Muscle layer of colon (tissue), 2 donors: ENCODE results near the gene PDXK.

Source experiments
- H3K27ac ChIP-seq: one replicate; pipeline ENCODE4 v1.7.0; 2013; ENCODE audit warnings: low read depth, mild to moderate bottlenecking, low read length, moderate library complexity
- H3K27me3 ChIP-seq, 2 donors: one replicate each; pipeline ENCODE4 v1.7.0; 2013; ENCODE audit warnings: low read length in 2 of 2, mild to moderate bottlenecking in 2 of 2; ENCODE audit not compliant: insufficient read depth in 2 of 2, control insufficient read depth in 1 of 2
- H3K36me3 ChIP-seq: one replicate; pipeline ENCODE4 v1.7.0; 2013; ENCODE audit warnings: mild to moderate bottlenecking, low read length; ENCODE audit not compliant: insufficient read depth
- H3K4me1 ChIP-seq: one replicate; pipeline ENCODE4 v1.7.0; 2013; ENCODE audit warnings: mild to moderate bottlenecking, low read length; ENCODE audit not compliant: insufficient read depth
- H3K4me3 ChIP-seq, 2 donors: one replicate each; pipeline ENCODE4 v1.7.0; 2013; ENCODE audit warnings: low read length in 2 of 2, low read depth in 1 of 2, mild to moderate bottlenecking in 1 of 2, moderate library complexity in 1 of 2
- H3K9ac ChIP-seq: one replicate; pipeline ENCODE4 v1.7.0; 2013; ENCODE audit warnings: low read length
- H3K9me3 ChIP-seq: one replicate; pipeline ENCODE4 v1.7.0; 2013; ENCODE audit warnings: mild to moderate bottlenecking, low read length
- donor health status: abdominal sarcoma.
- donor health status: Adenocarcinoma of cecum.

The PDXK gene

GRCh38 chr21:43800124-43800523 is 81.2 kb downstream of the PDXK start:
- H3K4me3 ChIP-seq, result no peak overlapping the region
- H3K9ac ChIP-seq, result no peak overlapping the region
- no peaks in the 10 kb centered on the region for H3K4me1 ChIP-seq
- no peaks in the 10 kb centered on the region for H3K9me3 ChIP-seq
- no peak overlapping the region for H3K27ac ChIP-seq
- peaks cover 64% of the 10 kb centered on the region for H3K36me3 ChIP-seq
- no peaks in the 10 kb centered on the region for H3K27me3 ChIP-seq

GRCh38 chr21:43800566-43800965 is 81.6 kb downstream of the PDXK start:
- H3K4me3 ChIP-seq, result no peak overlapping the region
- H3K4me1 ChIP-seq, result no peaks in the 10 kb centered on the region
- peaks cover 60% of the 10 kb centered on the region for H3K36me3 ChIP-seq
- no peaks in the 10 kb centered on the region for H3K27me3 ChIP-seq
- H3K9me3 ChIP-seq, result no peaks in the 10 kb centered on the region
- H3K9ac ChIP-seq, result no peak overlapping the region
- no peak overlapping the region for H3K27ac ChIP-seq

GRCh38 chr21:43801006-43801783 is 82.3 kb downstream of the PDXK start:
- Histone ChIP-seq H3K4me1 (no peaks in the 10 kb centered on the region), H3K27me3 (no peaks in the 10 kb centered on the region), H3K36me3 (peaks cover 59% of the 10 kb centered on the region), H3K4me3 (no peak overlapping the region), H3K27ac (no peak overlapping the region), H3K9me3 (no peaks in the 10 kb centered on the region), H3K9ac (no peak overlapping the region)

- Histone ChIP-seq H3K9me3 (no peaks in the 10 kb centered on the region), H3K27me3 (no peaks in the 10 kb centered on the region), H3K36me3 (peaks cover 45% of the 10 kb centered on the region), H3K4me3 (no peak overlapping the region), H3K27ac (no peak overlapping the region), H3K9ac (no peak overlapping the region), H3K4me1 (no peaks in the 10 kb centered on the region)
These were observed 83.9 kb downstream of the PDXK start for GRCh38 chr21:43802713-43803313.

GRCh38 chr21:43803558-43804300 is 84.8 kb downstream of the PDXK start:
- Histone ChIP-seq H3K36me3 (peaks cover 36% of the 10 kb centered on the region), H3K27me3 (no peaks in the 10 kb centered on the region), H3K27ac (no peak overlapping the region), H3K4me3 (no peak overlapping the region), H3K9me3 (no peaks in the 10 kb centered on the region), H3K9ac (no peak overlapping the region), H3K4me1 (no peaks in the 10 kb centered on the region)

- Histone ChIP-seq H3K27me3 (no peaks in the 10 kb centered on the region), H3K36me3 (peaks cover 24% of the 10 kb centered on the region), H3K9ac (no peak overlapping the region), H3K9me3 (no peaks in the 10 kb centered on the region), H3K27ac (no peak overlapping the region), H3K4me1 (peaks cover under 1% of the 10 kb centered on the region), H3K4me3 (no peak overlapping the region)
These were observed 86.4 kb downstream of the PDXK start for GRCh38 chr21:43805275-43805800.

- Histone ChIP-seq H3K27ac (no peak overlapping the region), H3K36me3 (peaks cover 16% of the 10 kb centered on the region)
These were observed 87.2 kb downstream of the PDXK start for GRCh38 chr21:43806017-43806710.

GRCh38 chr21:43808367-43808766 is 89.4 kb downstream of the PDXK start:
- H3K27ac ChIP-seq, result no peak overlapping the region
- H3K4me1 ChIP-seq, result peaks cover 11% of the 10 kb centered on the region
- no peak overlapping the region for H3K9ac ChIP-seq
- no peaks in the 10 kb centered on the region for H3K9me3 ChIP-seq
- H3K27me3 ChIP-seq, result no peaks in the 10 kb centered on the region
- H3K36me3 ChIP-seq, result peaks cover 7% of the 10 kb centered on the region
- H3K4me3 ChIP-seq, result no peak overlapping the region

More at GRCh38 chr21:43806017-43806710, 87.2 kb downstream of the PDXK start:
- Histone ChIP-seq H3K9ac (no peak overlapping the region), H3K27me3 (no peaks in the 10 kb centered on the region), H3K4me3 (no peak overlapping the region), H3K4me1 (peaks cover 9% of the 10 kb centered on the region), H3K9me3 (no peaks in the 10 kb centered on the region)

GRCh38 chr21:43808832-43809251 is 89.9 kb downstream of the PDXK start:
- Histone ChIP-seq H3K4me1 (peaks cover 11% of the 10 kb centered on the region), H3K9ac (no peak overlapping the region), H3K27ac (no peak overlapping the region), H3K36me3 (peaks cover 7% of the 10 kb centered on the region), H3K27me3 (no peaks in the 10 kb centered on the region), H3K4me3 (no peak overlapping the region), H3K9me3 (no peaks in the 10 kb centered on the region)

GRCh38 chr21:43809346-43809799 is 90.4 kb downstream of the PDXK start:
- H3K27me3 ChIP-seq, result no peaks in the 10 kb centered on the region
- H3K9ac ChIP-seq, result no peak overlapping the region
- peaks cover 11% of the 10 kb centered on the region for H3K4me1 ChIP-seq
- H3K36me3 ChIP-seq, result peaks cover 7% of the 10 kb centered on the region
- no peak overlapping the region for H3K4me3 ChIP-seq
- H3K27ac ChIP-seq, result no peak overlapping the region
- H3K9me3 ChIP-seq, result no peaks in the 10 kb centered on the region
